HG03520 (cell line): ENCODE measurements around the gene B3GNT7.
A peak's percentile ranks its signal among the peaks of the same experiment; 100 is the strongest.

Source experiments
- ATAC-seq: cut with Tn5 transposase; IDR thresholded peaks from one replicate; pipeline ENCODE4 v1.9.1; 2021; ENCODE audit warnings: mild to moderate bottlenecking, moderate library complexity; ENCODE audit not compliant: unreplicated experiment

B3GNT7 gene

DNA sequence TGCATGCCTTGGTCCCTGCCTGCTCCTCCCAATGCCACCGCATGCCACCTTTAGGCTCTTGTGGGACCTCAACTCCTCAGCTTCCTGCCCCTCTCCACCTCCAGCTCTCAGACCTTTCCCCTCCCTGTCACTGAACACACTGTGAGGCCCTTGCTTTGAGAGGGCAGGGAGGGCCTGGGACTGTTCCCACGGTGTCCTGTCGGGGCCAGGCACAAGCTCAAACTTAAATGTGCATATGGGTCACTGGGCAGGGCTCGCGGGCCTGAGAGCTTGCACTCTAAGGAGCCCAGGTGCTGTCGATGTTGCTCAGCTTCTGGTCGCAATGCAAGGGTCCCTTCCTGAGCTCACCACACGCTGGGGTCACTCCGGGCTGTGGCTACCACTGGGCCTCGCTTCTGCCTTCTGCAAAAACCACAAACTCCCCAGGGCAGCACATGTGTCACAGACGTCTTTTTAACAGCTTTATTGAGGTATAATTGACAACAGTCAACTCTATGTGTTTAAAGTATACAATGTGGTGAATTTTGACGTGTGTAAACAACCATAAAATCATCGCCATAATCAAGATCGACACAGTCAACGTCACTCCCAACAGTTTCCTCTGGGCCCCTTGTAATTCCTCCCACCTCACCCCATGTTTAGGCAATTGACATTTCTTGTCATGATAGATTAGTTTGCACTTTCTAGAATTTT is 11.9 kb upstream of the B3GNT7 start:
- no peak for ATAC-seq

GRCh38 chr2:231384109-231384435 is 11.4 kb upstream of the B3GNT7 start:
- ATAC-seq: no peak

- ATAC-seq: no peak
Measured at GRCh38 chr2:231384970-231385369, 10.5 kb upstream of the B3GNT7 start.

DNA sequence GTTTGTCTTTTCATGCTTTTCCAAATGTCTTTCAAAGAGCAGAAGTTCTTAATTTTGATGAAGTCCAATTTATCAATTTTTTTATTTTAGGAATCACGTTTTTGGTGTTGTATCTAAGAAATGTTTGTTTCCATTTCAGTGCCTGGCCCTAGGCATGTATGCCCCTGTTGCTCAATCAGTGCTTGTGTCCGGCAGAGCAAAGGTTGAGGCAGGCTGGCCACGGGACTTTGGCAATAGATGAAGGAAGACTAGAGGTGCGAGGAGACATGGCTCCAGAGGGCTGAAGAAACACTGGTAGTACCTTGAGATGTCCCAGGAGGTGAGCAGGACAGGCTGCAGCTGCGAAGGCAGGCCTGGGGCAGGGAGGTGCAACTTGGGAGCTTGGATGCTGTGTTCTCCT is 10.1 kb upstream of the B3GNT7 start:
- ATAC-seq: no peak

DNA sequence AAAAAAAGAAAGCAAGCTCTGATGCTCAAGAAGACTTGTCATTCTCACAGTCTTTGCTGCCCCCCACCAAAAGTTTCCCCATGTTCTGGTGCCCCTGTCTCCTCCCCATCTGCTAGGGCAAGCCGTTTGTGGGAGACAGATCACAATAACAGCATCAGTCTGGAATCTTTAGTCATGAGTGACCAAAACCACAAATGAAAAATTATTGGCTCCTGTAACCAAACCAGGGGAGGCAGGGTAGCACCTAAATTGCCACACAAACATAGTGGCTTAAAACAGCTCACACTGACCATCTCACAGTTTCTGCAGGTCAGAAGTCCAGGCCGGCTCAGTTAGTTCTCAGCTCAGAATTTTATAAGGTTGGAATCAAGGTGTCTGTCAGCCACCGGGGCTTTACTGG is 9.1 kb upstream of the B3GNT7 start:
- ATAC-seq: no peak

DNA sequence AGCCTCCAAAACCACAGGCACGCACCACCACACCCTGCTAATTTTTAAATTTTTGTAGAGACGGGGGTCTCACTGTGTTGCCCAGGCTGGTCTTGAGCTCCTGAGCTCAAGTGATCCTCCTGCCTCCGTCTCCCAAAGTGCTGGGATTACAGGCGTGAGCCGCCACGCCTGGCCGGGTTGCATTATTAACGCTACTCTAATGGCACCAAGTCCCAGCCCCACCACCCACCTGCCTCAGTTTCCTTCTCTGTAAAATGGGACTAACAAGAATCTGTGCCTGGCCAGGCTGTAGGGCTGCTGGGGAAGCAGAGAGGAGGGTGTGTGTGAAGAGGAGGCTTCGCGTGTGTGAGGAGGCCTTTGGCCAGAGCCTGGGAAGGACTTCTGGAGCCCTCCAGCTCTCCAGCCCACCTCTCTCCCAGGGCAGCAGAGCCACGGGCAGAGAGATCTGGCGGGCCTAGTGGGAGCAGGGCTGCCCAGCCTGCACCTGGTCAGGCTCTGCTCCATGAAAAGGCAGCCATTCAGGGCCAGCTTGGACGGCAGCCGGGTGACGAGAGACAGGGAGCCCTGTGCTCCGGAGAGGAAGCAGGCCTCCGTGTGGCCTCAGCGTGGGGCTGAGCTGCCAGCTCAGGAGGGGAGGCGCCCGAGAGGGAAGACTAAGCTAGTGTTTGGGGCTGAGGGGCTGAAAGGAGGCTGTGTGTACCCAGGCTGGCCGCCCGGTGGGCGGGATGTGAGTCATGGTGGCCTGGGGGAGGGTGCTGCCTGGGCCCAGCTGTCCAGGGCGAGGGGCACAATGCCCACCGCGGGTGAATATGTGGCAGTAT is 7.4 kb upstream of the B3GNT7 start:
- no peak for ATAC-seq

DNA sequence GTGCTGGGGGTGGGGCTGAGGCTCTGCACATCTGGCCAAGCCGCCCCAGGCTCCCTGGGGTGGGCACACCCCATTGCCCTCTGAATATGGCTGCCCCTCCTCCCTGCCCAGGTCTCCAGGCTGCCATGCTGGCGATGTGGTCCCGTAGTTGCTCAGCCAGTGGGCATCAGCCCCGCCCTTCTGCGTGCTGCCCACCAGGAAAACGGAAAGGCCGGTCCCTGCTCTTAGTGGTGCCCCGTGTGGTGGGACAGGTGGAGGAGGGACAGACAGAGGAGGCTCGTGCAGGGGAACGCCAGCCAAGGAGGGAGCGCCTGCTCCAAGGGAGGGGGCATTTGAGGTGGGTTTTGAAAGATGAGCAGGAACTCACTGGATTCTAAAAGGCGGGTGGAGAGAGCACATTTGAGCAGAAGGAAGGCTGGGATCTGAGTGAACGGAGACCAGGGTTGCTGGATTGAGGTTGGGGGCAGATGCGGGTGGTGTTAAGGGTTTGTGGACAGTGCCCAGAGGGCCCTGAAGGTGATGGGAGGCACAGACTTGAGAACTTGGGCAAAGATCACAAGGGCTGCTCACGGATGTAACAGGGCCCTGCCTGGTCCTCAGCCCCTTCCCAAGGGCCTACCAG is 6.7 kb upstream of the B3GNT7 start:
- no peak for ATAC-seq

- ATAC-seq: no peak
Measured at GRCh38 chr2:231390667-231391066, 4.8 kb upstream of the B3GNT7 start.

DNA sequence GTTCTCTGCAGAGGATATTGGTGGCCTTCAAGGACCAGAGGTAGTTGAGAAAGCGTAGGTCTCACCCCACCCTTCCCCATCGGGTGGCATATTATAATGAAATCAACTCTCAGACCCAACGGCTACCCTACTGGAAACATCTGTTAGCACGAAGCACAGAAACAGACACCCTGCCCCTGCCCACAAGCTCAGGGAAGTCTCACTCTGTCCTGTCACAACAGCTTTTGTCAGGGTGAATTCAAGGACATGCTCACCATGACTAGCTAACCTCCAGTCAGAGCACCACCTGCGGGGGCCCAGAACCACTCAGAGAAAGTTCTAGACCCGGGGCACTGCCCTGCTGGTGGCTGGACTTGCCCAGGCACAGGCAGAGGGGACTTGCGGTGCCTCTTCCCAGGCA is 3.5 kb upstream of the B3GNT7 start:
- ATAC-seq: no peak

DNA sequence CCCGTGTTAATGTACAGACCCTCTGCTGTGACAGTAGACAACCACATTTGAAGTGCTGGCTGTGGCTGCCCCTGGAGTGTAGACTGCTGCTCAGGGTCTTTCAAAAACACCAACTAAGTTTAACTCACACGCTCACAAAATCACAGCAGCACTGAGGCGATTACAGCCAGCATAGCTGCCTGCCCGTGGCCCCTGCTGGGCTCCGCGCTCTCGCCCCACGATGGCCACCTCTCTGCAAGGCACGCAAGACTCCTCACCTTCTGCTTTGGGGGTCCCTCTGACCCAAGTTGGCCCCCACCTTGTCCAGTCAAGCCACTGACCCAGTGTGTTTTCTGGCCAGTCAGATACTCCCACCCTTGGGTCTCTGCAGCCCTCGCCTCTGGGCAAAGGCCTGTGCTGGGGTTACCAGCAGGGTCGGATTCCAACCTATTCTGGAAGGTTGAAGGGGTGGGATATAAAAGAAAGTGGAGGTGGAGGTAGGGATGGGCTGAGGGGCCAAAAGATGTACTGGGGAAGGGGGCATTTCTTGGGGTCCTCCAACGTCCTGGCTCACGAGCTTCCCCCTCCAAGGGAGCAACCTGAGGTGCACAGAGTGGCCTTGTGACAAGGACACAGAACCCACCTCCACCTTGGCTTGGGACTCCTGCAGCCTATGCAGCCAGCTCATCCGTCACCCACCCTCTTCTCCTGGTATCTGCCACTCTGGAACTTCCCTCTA is 2.9 kb upstream of the B3GNT7 start:
- ATAC-seq: no peak

GRCh38 chr2:231393149-231394131 is 2.1 kb upstream of the B3GNT7 start:
- no peak for ATAC-seq

DNA sequence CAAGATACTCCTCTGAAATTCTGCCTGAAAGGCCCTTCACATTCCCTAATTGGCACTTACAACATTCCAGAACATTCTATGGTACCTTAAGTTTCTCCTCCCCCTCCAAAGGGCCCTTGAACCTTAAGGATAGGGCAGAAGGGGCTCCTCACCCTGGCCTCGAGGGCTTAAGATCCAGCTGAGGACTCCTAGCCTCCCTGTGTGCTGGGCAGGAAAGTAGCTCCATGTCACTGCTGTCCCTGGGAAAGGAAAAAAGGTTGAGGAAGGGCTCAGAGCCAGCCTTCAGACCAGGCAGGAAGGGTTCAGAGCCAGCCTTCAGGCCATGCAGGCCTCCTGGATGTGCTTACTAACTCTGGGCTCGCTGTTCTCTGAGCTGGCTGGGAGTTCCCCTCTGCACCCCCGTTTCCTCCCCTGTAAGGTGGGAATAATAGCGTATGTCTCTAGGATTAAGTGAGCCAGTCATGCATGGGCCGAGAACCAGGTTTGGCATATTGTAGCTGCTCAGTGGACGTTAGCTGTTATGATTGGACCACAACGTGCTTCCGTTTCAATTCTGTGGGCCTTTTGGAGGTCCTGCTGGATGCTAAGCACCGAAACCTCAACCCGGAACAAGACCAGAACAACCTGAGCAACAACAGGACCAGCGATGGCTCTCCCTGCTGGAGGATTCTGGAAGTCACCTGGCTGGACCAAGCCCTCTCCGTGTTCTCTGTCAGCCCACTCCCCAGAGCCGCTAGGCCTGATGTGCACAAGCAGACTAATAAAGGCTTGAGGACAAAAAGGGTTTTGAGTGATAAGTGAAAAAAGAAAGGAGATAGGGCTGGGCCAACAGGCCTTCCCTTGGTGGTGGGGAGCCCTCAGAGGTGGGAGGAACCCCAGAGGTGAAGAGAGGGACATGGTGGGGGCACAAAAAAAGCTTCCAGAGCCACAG is 1.0 kb upstream of the B3GNT7 start:
- ATAC-seq: peak; percentile 53

DNA sequence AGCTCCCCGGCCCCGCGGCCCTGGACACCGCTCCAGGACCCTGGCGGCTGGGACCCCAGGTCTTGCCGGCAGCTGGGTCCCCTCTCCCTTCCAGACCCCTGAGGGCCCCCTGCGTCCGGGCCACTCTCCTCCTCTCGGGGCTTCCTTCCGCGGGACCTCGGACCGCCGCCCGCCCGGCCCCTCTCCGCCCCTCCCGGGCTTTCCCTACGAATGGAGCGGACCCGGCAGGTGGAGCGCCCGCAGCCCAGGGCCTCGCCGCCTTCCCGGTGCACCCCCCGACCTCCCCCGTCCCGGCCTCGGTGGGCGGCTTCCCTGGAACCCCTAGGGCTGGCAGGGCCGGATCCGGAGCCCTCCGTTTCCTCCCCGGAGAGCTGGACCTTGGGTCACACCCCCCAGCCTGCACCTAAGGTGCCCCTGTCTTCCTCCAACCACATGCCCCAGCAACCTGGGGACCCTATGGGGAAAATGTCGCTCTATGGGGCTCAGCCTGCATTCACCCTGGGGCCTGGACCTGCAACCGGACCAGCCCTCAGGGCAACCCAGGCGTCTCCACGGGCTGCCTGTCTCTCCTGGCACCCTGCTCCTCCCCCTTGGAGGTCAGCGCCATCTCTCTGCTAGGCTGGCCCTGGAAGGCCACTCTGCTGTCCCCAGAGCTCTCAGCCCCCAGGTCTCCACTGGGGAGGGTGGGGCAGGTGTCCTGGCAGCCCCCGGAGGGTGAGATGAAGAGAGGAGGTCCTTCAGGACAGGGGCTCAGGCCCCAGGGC is 730 bp downstream of the B3GNT7 start:
- ATAC-seq: no peak

DNA sequence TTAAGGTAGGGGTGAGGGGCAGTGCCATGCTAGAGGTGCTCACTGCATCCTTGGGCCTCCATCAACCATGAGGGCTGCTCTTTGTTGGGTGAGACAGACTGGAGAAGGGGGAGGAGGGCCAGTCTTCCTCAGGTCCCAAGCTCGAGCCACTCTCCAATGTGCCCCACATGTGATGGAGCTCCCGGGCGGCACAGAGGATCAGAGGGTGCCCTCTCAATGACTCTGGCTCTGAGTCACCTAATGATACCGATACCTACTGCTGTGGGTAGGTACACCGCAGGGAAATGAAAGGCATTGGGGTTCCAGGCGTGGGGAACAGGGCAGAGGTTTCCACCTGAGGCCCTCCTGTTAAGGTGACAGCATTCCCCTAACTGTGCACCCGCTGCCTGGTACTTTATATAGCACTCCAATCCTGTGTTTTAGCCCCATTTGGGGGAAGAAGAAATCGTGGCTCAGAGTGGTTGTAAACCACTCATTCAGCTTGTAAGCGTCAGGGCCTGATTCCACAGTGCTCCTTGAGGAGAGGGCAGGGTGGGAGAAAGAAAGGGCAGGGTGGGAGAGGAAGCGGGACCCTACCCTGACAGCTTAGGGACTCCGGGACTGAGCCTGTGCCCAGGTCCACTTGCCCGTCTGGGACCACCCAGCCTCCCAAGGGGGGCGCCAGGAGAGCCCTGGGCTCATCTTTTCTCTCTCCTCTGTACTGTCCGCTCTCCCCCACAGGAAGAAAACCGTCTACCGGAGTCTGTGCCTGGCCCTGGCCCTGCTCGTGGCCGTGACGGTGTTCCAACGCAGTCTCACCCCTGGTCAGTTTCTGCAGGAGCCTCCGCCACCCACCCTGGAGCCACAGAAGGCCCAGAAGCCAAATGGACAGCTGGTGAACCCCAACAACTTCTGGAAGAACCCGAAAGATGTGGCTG is 1.8 kb downstream of the B3GNT7 start:
- no peak for ATAC-seq

DNA sequence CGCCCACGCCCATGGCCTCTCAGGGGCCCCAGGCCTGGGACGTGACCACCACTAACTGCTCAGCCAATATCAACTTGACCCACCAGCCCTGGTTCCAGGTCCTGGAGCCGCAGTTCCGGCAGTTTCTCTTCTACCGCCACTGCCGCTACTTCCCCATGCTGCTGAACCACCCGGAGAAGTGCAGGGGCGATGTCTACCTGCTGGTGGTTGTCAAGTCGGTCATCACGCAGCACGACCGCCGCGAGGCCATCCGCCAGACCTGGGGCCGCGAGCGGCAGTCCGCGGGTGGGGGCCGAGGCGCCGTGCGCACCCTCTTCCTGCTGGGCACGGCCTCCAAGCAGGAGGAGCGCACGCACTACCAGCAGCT is 2.4 kb downstream of the B3GNT7 start:
- no peak for ATAC-seq

GRCh38 chr2:231398585-231398984 is 3.1 kb downstream of the B3GNT7 start:
- ATAC-seq: no peak

GRCh38 chr2:231399046-231399852 is 3.7 kb downstream of the B3GNT7 start:
- ATAC-seq: no peak
